Stomach smooth muscle (tissue), 2 donors: ENCODE measurements around the gene VTN.

Source experiments
- H3K27ac ChIP-seq: one replicate; pipeline ENCODE4 v1.7.0; 2013; ENCODE audit warnings: mild to moderate bottlenecking, low read length, inconsistent platforms
- H3K27me3 ChIP-seq, 2 donors: one replicate each; pipeline ENCODE4 v1.7.0; 2013; ENCODE audit warnings: low read length in 2 of 2; ENCODE audit not compliant: insufficient read depth in 2 of 2, control insufficient read depth in 1 of 2
- H3K36me3 ChIP-seq, 2 donors: one replicate each; pipeline ENCODE4 v1.7.0; 2013; ENCODE audit warnings: low read length in 2 of 2; ENCODE audit not compliant: control insufficient read depth in 2 of 2, insufficient read depth in 2 of 2
- H3K4me1 ChIP-seq: one replicate; pipeline ENCODE4 v1.7.0; 2013; ENCODE audit warnings: low read length; ENCODE audit not compliant: control insufficient read depth, insufficient read depth
- H3K4me3 ChIP-seq, 2 donors: one replicate each; pipeline ENCODE4 v1.7.0; 2013; ENCODE audit warnings: low read length in 2 of 2
- H3K9ac ChIP-seq, 2 donors: one replicate each; pipeline ENCODE4 v1.7.0; 2013; ENCODE audit warnings: low read length in 2 of 2, mild to moderate bottlenecking in 1 of 2
- H3K9me3 ChIP-seq, 2 donors: one replicate each; pipeline ENCODE4 v1.7.0; 2013; ENCODE audit warnings: low read length in 2 of 2; ENCODE audit not compliant: control insufficient read depth in 2 of 2
- donor health status: healthy.
- donor health status: Pancreatic carcinoma.

The VTN gene

GRCh38 chr17:28368915-28369683 is 1.0 kb downstream of the VTN start:
- H3K27ac ChIP-seq: no peak overlapping the region
- H3K4me3 ChIP-seq: no peak overlapping the region
- peaks cover 25% of the 10 kb centered on the region for H3K4me1 ChIP-seq
- H3K36me3 ChIP-seq: peaks cover under 1 to 7% of the 10 kb centered on the region in 2 donors
- no peaks in the 10 kb centered on the region for H3K27me3 ChIP-seq
- no peaks in the 10 kb centered on the region for H3K9me3 ChIP-seq
- H3K9ac ChIP-seq: no peak overlapping the region

- peaks cover 7 to 12% of the 10 kb centered on the region in 2 donors for H3K36me3 ChIP-seq
- no peaks in the 10 kb centered on the region for H3K27me3 ChIP-seq
- H3K4me1 ChIP-seq: peaks cover 23% of the 10 kb centered on the region
- no peak overlapping the region for H3K27ac ChIP-seq
- H3K9ac ChIP-seq: no peak overlapping the region
- H3K9me3 ChIP-seq: no peaks in the 10 kb centered on the region
- H3K4me3 ChIP-seq: no peak overlapping the region
These were observed 1.7 kb downstream of the VTN start for GRCh38 chr17:28368306-28368831.

- H3K9me3 ChIP-seq: no peaks in the 10 kb centered on the region
- H3K27me3 ChIP-seq: no peaks in the 10 kb centered on the region
- no peak overlapping the region for H3K27ac ChIP-seq
- peaks cover 13 to 17% of the 10 kb centered on the region in 2 donors for H3K36me3 ChIP-seq
- H3K4me3 ChIP-seq: no peak overlapping the region
- no peak overlapping the region for H3K9ac ChIP-seq
- H3K4me1 ChIP-seq: peaks cover 17% of the 10 kb centered on the region
These were observed 2.3 kb downstream of the VTN start for GRCh38 chr17:28367641-28368305.

- no peak overlapping the region for H3K4me3 ChIP-seq
- H3K9ac ChIP-seq: no peak overlapping the region
- H3K27ac ChIP-seq: no peak overlapping the region
- no peaks in the 10 kb centered on the region for H3K9me3 ChIP-seq
- peaks cover 18 to 26% of the 10 kb centered on the region in 2 donors for H3K36me3 ChIP-seq
- H3K27me3 ChIP-seq: no peaks in the 10 kb centered on the region
- peaks cover 7% of the 10 kb centered on the region for H3K4me1 ChIP-seq
These were observed 3.5 kb downstream of the VTN start for GRCh38 chr17:28366605-28367004.

DNA sequence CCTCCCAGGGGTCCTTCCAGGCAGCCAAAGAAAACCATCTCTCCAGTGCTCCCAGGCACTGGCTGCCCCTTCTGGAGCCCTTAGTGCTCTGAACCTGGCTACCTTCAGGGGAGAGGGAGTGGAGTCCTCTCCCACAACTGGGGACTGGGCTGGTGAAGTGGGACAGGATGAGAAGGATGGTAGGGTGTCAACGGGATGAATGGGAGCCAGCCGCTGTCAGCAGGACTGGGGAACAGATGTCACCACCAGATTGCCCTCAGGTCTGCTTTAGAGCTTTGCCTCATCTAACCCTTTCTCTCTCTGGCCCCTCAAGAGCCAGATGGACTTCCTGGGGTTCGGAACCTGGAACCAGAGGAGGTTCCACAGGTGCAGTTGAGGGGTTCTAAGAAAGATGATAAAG is 4.6 kb downstream of the VTN start:
- Histone ChIP-seq H3K9me3 (no peaks in the 10 kb centered on the region), H3K4me3 (no peak overlapping the region), H3K4me1 (no peaks in the 10 kb centered on the region), H3K27ac (no peak overlapping the region), H3K9ac (no peak overlapping the region), H3K36me3 (peaks cover 29 to 37% of the 10 kb centered on the region in 2 donors), H3K27me3 (no peaks in the 10 kb centered on the region)

DNA sequence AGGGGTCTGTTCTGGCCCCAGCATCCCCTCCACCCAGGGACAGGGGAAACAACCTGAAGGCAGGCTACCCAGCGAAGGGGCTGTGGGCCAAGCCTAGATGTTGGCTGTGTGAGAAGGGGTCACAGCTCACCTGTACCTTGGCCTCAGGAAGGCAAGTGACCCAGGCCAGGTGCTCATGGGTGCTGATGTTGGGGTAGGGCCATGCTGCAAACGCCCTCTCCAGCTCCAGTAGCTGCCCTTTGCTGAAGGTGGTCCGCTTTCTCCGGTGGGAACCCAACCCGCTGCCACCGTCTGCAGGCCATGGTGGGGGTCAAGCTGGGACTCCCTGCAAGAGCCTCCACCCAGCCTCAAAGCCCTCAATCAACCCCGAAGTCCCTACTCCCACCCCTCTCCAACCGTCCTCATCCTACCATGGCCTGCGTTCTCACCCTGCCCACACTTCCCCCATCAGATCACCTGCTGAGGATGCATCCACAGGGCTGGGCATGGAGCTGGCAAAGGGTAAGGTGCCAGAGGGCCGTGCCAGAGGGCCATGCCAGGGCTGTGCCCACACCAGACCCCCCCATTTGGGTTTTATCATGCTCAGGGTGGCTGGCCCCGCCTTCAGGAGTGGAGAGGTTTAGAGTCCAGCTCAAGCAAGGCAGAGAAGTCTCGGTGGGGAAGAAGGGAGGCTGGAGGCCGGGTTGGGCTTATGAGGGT is 5.3 kb downstream of the VTN start, which contains the start of gene SEBOX:
TSS of gene SEBOX (minus strand) at position 535 of the 699 bp plus-strand sequence. CDS start at position 487, 48 bp downstream.
- Histone ChIP-seq H3K36me3 (peaks cover 34 to 42% of the 10 kb centered on the region in 2 donors), H3K4me3 (no peak within 1 kb of the TSS), H3K27ac (no peak within 1 kb of the TSS), H3K27me3 (no peaks in the 10 kb centered on the region), H3K9ac (no peak within 1 kb of the TSS), H3K9me3 (no peaks in the 10 kb centered on the region), H3K4me1 (no peaks in the 10 kb centered on the region)

DNA sequence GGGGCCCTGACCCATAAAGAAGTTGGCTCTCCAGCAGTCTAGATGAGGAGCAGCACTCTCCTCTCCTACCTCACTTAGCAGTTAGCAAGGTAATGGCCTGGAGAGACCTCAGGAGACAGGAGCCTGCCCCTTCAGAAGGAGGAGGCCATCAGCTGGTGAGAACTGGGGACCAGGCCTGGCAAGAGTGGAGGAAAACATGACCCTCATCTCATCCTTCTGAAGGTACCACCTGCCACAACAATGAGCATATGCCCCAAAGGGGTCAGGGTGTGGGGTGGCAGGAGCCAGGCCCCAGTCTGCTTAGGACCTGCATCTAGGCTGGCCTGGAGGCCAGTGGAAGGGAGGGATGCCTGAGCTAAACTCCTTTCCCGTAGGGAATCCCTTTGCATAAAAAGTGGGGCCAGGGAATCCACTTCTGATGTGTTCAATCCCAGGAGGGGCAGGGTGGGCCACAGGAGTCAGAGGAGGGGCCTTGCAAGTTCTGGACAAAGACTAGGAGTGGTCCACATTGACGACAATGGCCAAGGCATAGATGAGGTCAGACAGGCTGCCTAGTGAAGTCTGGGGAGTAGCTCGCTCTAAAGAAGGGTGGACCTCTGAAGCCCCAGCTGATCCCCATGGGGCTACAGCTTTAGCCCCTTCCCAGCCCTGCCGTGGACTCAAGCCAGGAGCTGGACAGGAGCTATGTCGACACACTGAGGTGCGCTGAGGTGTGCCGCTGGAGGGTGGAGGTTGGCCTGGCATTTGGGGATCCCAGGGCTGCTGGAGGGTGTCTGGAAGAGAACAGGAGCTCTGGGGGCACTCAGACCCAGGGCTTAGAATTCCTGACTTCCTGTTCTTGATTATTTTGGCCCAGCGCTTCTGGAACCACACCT is 6.1 kb downstream of the VTN start:
- H3K27me3 ChIP-seq: no peaks in the 10 kb centered on the region
- no peak overlapping the region for H3K4me3 ChIP-seq
- H3K9me3 ChIP-seq: no peaks in the 10 kb centered on the region
- no peak overlapping the region for H3K9ac ChIP-seq
- no peaks in the 10 kb centered on the region for H3K4me1 ChIP-seq
- H3K36me3 ChIP-seq: peaks cover 37 to 42% of the 10 kb centered on the region in 2 donors
- H3K27ac ChIP-seq: no peak overlapping the region

DNA sequence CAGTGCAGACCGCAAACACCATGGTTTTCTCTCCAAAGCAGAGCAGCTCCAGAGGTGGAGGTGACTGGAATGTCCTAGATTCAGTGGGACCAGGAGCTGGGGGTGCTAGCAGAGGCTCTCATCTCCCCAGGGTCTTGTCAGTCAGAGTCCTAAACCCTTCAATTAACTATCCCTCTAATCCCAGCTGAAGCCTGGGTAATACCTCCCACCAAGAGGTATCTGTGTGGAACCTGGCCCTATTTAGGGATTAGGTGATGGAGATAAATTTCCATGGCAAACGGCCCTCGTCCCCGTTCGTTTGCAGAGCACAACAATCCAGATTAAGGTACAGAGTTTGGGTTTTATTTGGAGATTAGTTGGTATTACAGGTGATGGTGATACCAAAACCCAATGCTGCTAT is 6.9 kb downstream of the VTN start:
- H3K27me3 ChIP-seq: no peaks in the 10 kb centered on the region
- peaks cover 37 to 42% of the 10 kb centered on the region in 2 donors for H3K36me3 ChIP-seq
- no peaks in the 10 kb centered on the region for H3K9me3 ChIP-seq
- no peak overlapping the region for H3K27ac ChIP-seq
- H3K4me1 ChIP-seq: peaks cover 4% of the 10 kb centered on the region
- H3K4me3 ChIP-seq: no peak overlapping the region
- H3K9ac ChIP-seq: no peak overlapping the region

GRCh38 chr17:28357901-28358197 is 12.3 kb downstream of the VTN start:
- peak overlapping the region; percentile 82 for H3K27ac ChIP-seq
- peaks cover 42 to 44% of the 10 kb centered on the region in 2 donors for H3K36me3 ChIP-seq
- H3K4me3 ChIP-seq: peak overlapping the region; percentile 85 to 97
- no peaks in the 10 kb centered on the region for H3K9me3 ChIP-seq
- peak overlapping the region; percentile 87 to 92 for H3K9ac ChIP-seq
- no peaks in the 10 kb centered on the region for H3K27me3 ChIP-seq
- H3K4me1 ChIP-seq: peaks cover 25% of the 10 kb centered on the region
